PC-3 (cell line): Measurements from ENCODE around the gene KRT85. TPM values are rescaled to one million over a fixed set of nuclear protein-coding genes. Genes with fewer than 3 reads are reported as not detected.
"Not testable (repeated sequence)": the region's sequence is repeated elsewhere in the genome, so short reads cannot be mapped to it uniquely, and the experiment has no call there.

Source experiments
- ATAC-seq: fragments of 200-7000 bp; cut with Tn5 transposase; 2 replicates; pipeline ENCODE4 v1.9.1; 2020; ENCODE audit warnings: mild to moderate bottlenecking, moderate library complexity
- BruUV-seq: library from RNA; stranded (reverse); fragments of 400-500 nt; replicated peaks from 2 replicates; lab custom pipeline; 2021; lab: Mats Ljungman, UMichigan
- CTCF ChIA-PET: fragments of 300-600 bp; sonication (Branson Sonifier 250); formaldehyde crosslinking; loops from one replicate; lab custom pipeline; 2022; ENCODE audit warnings: antibody characterized with exemption; lab: Charles Lee
- POLR2A ChIA-PET: fragments of 300-600 bp; sonication (Branson Sonifier 250); formaldehyde crosslinking; loops from one replicate; lab custom pipeline; 2022; ENCODE audit warnings: antibody characterized with exemption; ENCODE audit not compliant: unreplicated experiment; lab: Charles Lee
- DNase-seq: peaks from one replicate; pipeline ENCODE4 v3.0.0-alpha.2; 2015
- H2AFZ ChIP-seq: fragments of 300-600 bp; sonication (generic); 2 replicates; pipeline ENCODE4 v1.6.0; 2016; ENCODE audit warnings: antibody characterized with exemption, low read length
- H3F3A ChIP-seq: fragments of 300-600 bp; sonication (generic); one replicate; pipeline ENCODE4 v1.6.0; 2017; ENCODE audit warnings: antibody characterized with exemption, low read length, control low read depth, mild to moderate bottlenecking; ENCODE audit not compliant: unreplicated experiment
- H3K27ac ChIP-seq: fragments of 300-600 bp; sonication (generic); 2 replicates; pipeline ENCODE4 v1.5.1; 2016; ENCODE audit warnings: mild to moderate bottlenecking, low read length
- H3K27me3 ChIP-seq: fragments of 300-600 bp; sonication (generic); 2 replicates; pipeline ENCODE4 v1.6.1; 2016; ENCODE audit warnings: low read length, mixed read lengths
- H3K36me3 ChIP-seq: fragments of 300-600 bp; sonication (generic); 2 replicates; pipeline ENCODE4 v1.6.1; 2016; ENCODE audit warnings: low read depth, mixed run types, low read length, mixed read lengths
- H3K4me1 ChIP-seq: fragments of 300-600 bp; sonication (generic); 2 replicates; pipeline ENCODE4 v1.5.1; 2016; ENCODE audit warnings: low read length; ENCODE audit not compliant: insufficient read depth
- H3K4me2 ChIP-seq: fragments of 300-600 bp; sonication (generic); 2 replicates; pipeline ENCODE4 v1.6.0; 2016; ENCODE audit warnings: low read length
- H3K4me3 ChIP-seq: fragments of 300-600 bp; sonication (generic); 2 replicates; pipeline ENCODE4 v1.5.1; 2016; ENCODE audit warnings: mild to moderate bottlenecking, low read length, mixed read lengths
- H3K79me2 ChIP-seq: fragments of 300-600 bp; sonication (generic); 2 replicates; pipeline ENCODE4 v1.6.1; 2017; ENCODE audit warnings: low read length, mixed read lengths
- H3K9ac ChIP-seq: fragments of 300-600 bp; sonication (generic); 2 replicates; pipeline ENCODE4 v1.6.0; 2016; ENCODE audit warnings: mild to moderate bottlenecking, low read length
- H3K9me2 ChIP-seq: fragments of 300-600 bp; sonication (generic); replicated peaks from 2 replicates; pipeline ENCODE4 v1.6.1; 2016; ENCODE audit warnings: mixed run types, low read length, mixed read lengths
- H3K9me3 ChIP-seq: fragments of 300-600 bp; sonication (generic); 2 replicates; pipeline ENCODE4 v1.6.1; 2016; ENCODE audit warnings: low read length, mixed read lengths
- H4K20me1 ChIP-seq: fragments of 300-600 bp; sonication (generic); 2 replicates; pipeline ENCODE4 v1.6.1; 2016; ENCODE audit warnings: low read length, mixed read lengths
- CTCF ChIP-seq: fragments of 300-600 bp; sonication (generic); conservative IDR thresholded peaks from 2 replicates; pipeline ENCODE4 v1.5.1; 2017; ENCODE audit warnings: antibody characterized with exemption, low read depth, mild to moderate bottlenecking, low read length
- EZH2 ChIP-seq: fragments of 300-600 bp; sonication (generic); IDR thresholded peaks from one replicate; pipeline ENCODE4 v1.6.1; 2017; ENCODE audit warnings: antibody characterized with exemption, mild to moderate bottlenecking, low read length; ENCODE audit not compliant: unreplicated experiment
- EZH2phosphoT487 ChIP-seq: fragments of 300-600 bp; sonication (generic); IDR thresholded peaks from 2 replicates; pipeline ENCODE4 v1.6.1; 2018; ENCODE audit warnings: mild to moderate bottlenecking, antibody characterized with exemption, low read length, borderline replicate concordance
- intact Hi-C: fragments of 100-400 bp; cut with micrococcal nuclease; formaldehyde crosslinking; loops from 2 replicates; pipeline ENCODE4 v1.9.0; 2023
- total RNA-seq: library from RNA; depleted of rRNA; stranded (reverse); fragments of >200 nt; gene quantifications from 2 replicates; pipeline ENCODE4 v1.2.3, GENCODE V29; 2014

KRT85 gene
- total RNA-seq, 1 experiment from 2014 or later, result not detected

GRCh38 chr12:52316290-52316689 is 51.0 kb downstream of the KRT85 start:
- ChIA-PET POLR2A (interaction anchor here (0.6 kb wide), 1 partner anchor 64 kb away, joined by 4 read pairs; no protein-coding TSS in a partner anchor), CTCF (no interaction called here)
- Histone ChIP-seq H4K20me1 (no peaks in the 10 kb centered on the region), H3K4me2 (no peak overlapping the region), H3K9ac (no peak overlapping the region), H2AFZ (no peak overlapping the region), H3K79me2 (no peaks in the 10 kb centered on the region), H3K9me2 (no peaks in the 10 kb centered on the region), H3K36me3 (no peaks in the 10 kb centered on the region), H3K4me3 (no peak overlapping the region), H3K27ac (no peak overlapping the region), H3F3A (no peaks in the 10 kb centered on the region), H3K9me3 (no peaks in the 10 kb centered on the region), H3K4me1 (no peaks in the 10 kb centered on the region), H3K27me3 (no peaks in the 10 kb centered on the region)
- no TSS peak for BruUV-seq
- DNase-seq (no peak), ATAC-seq (no peak)
- intact Hi-C loops, result no loop called here
- TF ChIP-seq EZH2phosphoT487 (no peak), CTCF (no peak), EZH2 (no peak)

GRCh38 chr12:52315721-52316120 is 51.6 kb downstream of the KRT85 start:
- H3K9me2 ChIP-seq, H3F3A ChIP-seq, H3K27ac ChIP-seq, H3K27me3 ChIP-seq, H3K9me3 ChIP-seq, H3K9ac ChIP-seq, H3K36me3 ChIP-seq, intact Hi-C loops, H3K79me2 ChIP-seq, CTCF ChIA-PET, H4K20me1 ChIP-seq, H3K4me3 ChIP-seq, H3K4me2 ChIP-seq, H2AFZ ChIP-seq, BruUV-seq, H3K4me1 ChIP-seq, POLR2A ChIA-PET: not testable (repeated sequence)
- ATAC-seq (peak; percentile 37; the same call in 1 of the 2 replicates), DNase-seq (peak; percentile 34)
- TF ChIP-seq CTCF, result peak; percentile 47

- no peaks in the 10 kb centered on the region for H3K36me3 ChIP-seq
- no peak for TF ChIP-seq EZH2phosphoT487
- TF ChIP-seq CTCF, result no peak
- no peak for TF ChIP-seq EZH2
- H3K27me3 ChIP-seq, result no peaks in the 10 kb centered on the region
- no peaks in the 10 kb centered on the region for H3K79me2 ChIP-seq
- H2AFZ ChIP-seq, result no peak overlapping the region
- ChIA-PET CTCF (no interaction called here), POLR2A (no interaction called here)
- no peak overlapping the region for H3K4me2 ChIP-seq
- DNase-seq (no peak), ATAC-seq (no peak)
- no peak overlapping the region for H3K4me3 ChIP-seq
- H3K9ac ChIP-seq, result no peak overlapping the region
- no peak overlapping the region for H3K27ac ChIP-seq
- no peaks in the 10 kb centered on the region for H4K20me1 ChIP-seq
- H3F3A ChIP-seq, result no peaks in the 10 kb centered on the region
- no peaks in the 10 kb centered on the region for H3K9me3 ChIP-seq
- intact Hi-C loops, result no loop called here
- H3K9me2 ChIP-seq, result no peaks in the 10 kb centered on the region
- no TSS peak for BruUV-seq
- no peaks in the 10 kb centered on the region for H3K4me1 ChIP-seq
Observed at GRCh38 chr12:52314511-52314910, 52.8 kb downstream of the KRT85 start.
